Mesodermal cell (in vitro differentiated cells): ENCODE results near the gene ZGPAT.

Source experiments
- H3K27ac ChIP-seq: 2 replicates; pipeline ENCODE4 v1.7.0; 2013; ENCODE audit warnings: mild to moderate bottlenecking, low read depth, low read length, moderate library complexity; ENCODE audit not compliant: severe bottlenecking
- H3K36me3 ChIP-seq: 2 replicates; pipeline ENCODE4 v1.7.1; 2013; ENCODE audit warnings: mild to moderate bottlenecking, low read length, moderate library complexity; ENCODE audit not compliant: control insufficient read depth, insufficient read depth
- H3K4me1 ChIP-seq: one replicate; pipeline ENCODE4 v1.7.1; 2013; ENCODE audit warnings: mild to moderate bottlenecking, low read length; ENCODE audit not compliant: insufficient read depth, control insufficient read depth, poor library complexity, severe bottlenecking
- H3K4me3 ChIP-seq: 2 replicates; pipeline ENCODE4 v1.7.0; 2013; ENCODE audit warnings: low read length, control low read depth, mild to moderate bottlenecking; ENCODE audit not compliant: insufficient read depth, poor library complexity, severe bottlenecking; ENCODE audit errors: extremely low read depth
- H3K9me3 ChIP-seq: 2 replicates; pipeline ENCODE4 v1.7.1; 2013; ENCODE audit warnings: mild to moderate bottlenecking, low read length, moderate library complexity; ENCODE audit not compliant: control insufficient read depth
- WGBS, 2 experiments: methylation state at CpG; one replicate each; pipeline ENCODE4 v1.1.5; 2013; ENCODE audit warnings: missing lambda C conversion rate in 2 of 2; ENCODE audit not compliant: insufficient coverage in 2 of 2; 5-methylcytosine and 5-hydroxymethylcytosine counted together

The ZGPAT gene

DNA sequence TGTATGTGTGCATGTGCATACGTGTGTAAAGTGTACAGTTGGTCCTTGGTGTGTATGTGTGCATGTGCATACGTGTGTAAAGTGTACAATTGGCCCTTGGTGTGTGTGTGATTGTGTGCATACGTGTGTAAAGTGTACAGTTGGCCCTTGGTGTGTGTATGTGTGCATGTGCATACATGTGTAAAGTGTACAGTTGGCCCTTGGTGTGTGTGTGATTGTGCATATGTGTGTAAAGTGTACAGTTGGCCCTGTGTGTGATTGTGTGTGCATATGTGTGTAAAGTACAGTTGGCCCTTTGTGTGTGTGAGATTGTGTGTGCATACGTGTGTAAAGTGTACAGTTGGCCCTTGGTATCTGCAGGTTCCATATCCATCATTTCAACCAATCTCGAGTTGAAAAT is 23.6 kb downstream of the ZGPAT start:
- H3K4me3 ChIP-seq = no peak overlapping the region
- H3K4me1 ChIP-seq = no peaks in the 10 kb centered on the region
- no peaks in the 10 kb centered on the region for H3K9me3 ChIP-seq
- H3K27ac ChIP-seq = no peak overlapping the region
- peaks cover 67% of the 10 kb centered on the region for H3K36me3 ChIP-seq
- WGBS, 2 experiments = 75 to 92% methylated on average over 2 of the region's 5 CpGs

DNA sequence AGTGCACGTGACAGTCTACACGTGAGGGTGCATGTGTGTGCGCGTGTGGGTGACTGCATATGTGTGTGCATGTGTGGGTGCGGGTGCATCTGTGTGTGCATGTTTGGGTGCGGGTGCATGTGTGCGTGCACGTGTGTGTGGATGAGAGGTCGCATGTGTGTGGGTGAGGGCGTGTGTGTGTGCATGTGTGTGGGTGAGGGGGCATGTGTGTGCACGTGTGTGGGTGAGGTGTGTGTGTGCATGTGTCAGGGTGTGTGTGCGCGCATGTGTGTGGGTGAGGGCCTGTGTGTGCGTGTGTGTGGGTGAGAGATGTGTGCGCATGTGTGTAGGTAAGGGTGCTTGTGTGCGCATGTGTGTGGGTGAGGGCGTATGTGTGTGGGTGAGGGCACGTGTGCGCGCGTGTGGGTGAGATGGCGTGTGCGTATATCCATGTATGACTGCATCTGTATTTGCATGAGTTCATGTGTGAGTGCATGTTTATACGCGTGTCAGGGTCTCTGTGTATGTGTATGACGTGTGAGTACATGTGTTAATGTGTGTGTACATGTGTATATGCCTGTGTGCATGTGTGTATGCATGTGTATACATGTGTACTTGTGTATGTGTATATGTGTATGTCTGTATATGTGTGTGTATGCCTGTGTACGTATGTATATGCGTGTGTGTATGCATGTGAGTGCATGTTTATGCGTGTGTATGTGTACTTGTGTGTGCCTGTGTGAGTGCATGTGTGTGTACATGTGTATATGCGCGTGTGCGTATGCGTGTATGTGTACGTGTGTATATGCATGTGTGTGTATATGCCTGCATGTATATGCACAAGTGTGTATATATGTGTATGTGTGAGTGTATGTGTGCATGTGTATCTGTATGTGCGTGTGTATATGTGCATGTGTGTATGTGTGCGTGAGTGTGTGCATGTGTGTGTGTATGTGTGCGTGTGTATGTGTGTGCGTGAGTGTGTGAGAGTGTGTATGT is 24.6 kb downstream of the ZGPAT start:
- no peaks in the 10 kb centered on the region for H3K4me1 ChIP-seq
- H3K9me3 ChIP-seq = no peaks in the 10 kb centered on the region
- WGBS, 2 experiments = 87 to 89% methylated on average over 35 to 38 of the region's 38 CpGs
- H3K4me3 ChIP-seq = no peak overlapping the region
- peaks cover 63% of the 10 kb centered on the region for H3K36me3 ChIP-seq
- no peak overlapping the region for H3K27ac ChIP-seq

DNA sequence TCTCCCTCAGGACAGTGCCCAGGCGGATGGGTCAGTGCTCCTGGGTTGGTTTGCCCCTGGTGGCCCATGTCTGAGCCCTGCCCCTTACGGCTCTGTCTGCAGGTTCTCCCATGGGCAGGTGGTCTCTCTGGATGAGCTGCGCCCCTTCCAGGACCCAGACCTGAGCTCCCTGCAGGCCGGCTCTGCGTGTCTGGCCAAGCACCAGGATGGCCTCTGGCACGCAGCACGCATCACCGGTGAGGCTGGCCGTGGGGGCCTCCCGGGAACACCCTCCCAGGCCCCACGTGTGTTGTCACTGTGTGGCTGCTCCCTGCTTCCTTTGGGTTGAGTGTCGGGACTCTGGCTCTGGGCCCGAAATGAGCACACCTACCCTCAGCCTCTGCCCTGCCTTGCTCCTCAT is 25.3 kb downstream of the ZGPAT start:
- 94 to 98% methylated on average over 12 to 13 of the region's 13 CpGs for WGBS, 2 experiments
- Histone ChIP-seq H3K4me1 (peaks cover 2% of the 10 kb centered on the region), H3K27ac (no peak overlapping the region), H3K9me3 (no peaks in the 10 kb centered on the region), H3K4me3 (no peak overlapping the region), H3K36me3 (peaks cover 63% of the 10 kb centered on the region)

DNA sequence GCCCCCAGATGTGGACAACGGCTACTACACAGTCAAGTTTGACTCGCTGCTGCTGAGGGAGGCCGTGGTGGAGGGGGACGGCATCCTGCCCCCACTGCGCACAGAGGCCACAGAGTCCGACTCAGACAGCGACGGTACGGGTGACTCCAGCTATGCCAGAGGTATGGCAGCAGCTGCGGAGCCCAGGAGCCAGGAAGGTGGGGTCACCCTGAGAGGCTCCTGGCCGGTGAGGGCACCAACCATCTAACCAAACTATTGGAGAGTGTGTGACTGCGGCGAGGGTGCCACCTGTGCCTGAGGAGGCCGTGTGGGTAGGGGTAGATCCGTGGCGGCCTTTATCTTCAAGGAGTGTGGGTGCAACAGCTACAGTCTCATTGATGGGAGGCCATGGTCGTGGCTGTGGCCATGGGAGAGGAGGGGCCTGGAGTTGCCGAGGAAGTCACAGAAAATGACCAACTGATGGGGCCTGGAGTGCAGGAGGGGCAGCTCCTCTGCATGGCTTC is 25.8 kb downstream of the ZGPAT start:
- peaks cover 59% of the 10 kb centered on the region for H3K36me3 ChIP-seq
- peaks cover 7% of the 10 kb centered on the region for H3K4me1 ChIP-seq
- no peak overlapping the region for H3K27ac ChIP-seq
- no peak overlapping the region for H3K4me3 ChIP-seq
- no peaks in the 10 kb centered on the region for H3K9me3 ChIP-seq
- 96 to 98% methylated on average over 16 to 18 of the region's 18 CpGs for WGBS, 2 experiments

DNA sequence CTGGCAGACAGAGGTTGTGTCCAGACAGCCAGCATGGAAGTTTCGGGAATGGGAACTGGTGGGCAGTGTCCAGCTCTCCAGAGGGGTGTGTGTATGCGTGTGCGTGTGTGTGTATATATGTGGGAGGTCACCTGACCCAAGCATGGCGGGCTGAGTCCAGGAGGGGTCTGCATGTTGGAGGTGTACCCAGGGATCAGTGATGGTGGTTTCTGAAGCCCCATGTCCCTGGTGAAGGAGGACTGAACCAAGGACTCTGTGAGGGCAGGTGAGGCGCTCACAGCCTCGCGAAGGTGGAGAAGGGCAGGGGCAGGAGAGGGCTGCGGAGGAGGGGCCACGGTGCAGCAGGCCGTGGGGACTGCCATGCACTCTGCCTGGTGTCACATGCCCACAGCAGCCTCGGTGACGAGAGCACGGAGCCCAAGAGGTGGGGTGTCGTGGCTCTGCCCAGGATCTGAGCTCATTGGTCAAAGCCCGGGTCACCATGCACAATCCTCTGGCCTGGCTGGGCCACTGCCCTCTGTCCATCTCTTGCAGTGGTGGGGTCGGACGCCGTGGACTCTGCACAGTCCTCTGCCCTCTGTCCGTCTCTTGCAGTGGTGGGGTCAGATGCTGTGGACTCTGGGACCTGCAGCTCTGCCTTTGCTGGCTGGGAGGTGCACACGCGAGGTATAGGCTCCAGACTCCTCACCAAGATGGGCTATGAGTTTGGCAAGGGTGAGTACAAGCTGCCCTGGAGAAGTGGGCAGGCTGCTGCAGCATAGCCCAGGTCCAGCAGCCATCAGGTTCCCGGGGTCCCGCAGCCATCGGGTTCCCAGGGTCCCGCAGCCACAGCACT is 26.5 kb downstream of the ZGPAT start:
- Histone ChIP-seq H3K27ac (no peak overlapping the region), H3K36me3 (peaks cover 55% of the 10 kb centered on the region), H3K4me1 (peaks cover 8% of the 10 kb centered on the region), H3K9me3 (no peaks in the 10 kb centered on the region), H3K4me3 (no peak overlapping the region)
- WGBS, 2 experiments = 94 to 96% methylated on average over 24 to 25 of the region's 25 CpGs

DNA sequence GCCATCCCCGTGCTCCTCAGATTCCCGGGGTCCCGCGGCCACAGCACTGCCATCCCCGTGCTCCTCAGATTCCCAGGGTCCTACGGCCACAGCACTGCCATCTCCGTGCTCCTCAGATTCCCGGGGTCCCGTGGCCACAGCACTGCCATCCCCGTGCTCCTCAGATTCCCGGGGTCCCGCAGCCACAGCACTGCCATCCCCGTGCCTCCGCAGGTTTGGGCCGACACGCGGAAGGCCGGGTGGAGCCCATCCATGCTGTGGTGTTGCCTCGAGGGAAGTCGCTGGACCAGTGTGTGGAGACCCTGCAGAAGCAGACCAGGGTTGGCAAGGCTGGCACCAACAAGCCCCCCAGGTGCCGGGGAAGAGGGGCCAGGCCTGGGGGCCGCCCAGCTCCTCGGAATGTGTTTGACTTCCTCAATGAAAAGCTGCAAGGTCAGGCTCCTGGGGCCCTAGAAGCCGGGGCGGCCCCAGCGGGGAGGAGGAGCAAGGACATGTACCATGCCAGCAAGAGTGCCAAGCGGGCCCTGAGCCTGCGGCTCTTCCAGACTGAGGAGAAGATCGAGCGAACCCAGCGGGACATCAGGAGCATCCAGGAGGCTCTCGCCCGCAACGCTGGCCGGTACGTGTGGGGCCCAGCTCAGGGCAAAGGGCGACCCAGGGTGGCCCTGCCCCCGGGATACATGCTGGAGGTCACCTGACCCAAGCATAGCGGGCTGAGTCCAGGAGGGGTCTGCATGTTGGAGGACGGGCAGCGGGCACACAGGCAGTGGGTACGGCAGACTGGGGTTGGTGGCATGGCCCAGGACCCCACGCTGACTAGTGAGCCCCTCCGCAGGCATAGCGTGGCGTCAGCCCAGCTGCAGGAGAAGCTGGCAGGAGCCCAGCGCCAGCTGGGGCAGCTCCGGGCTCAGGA is 27.4 kb downstream of the ZGPAT start:
- WGBS, 2 experiments = 96 to 97% methylated on average over 47 to 48 of the region's 48 CpGs
- Histone ChIP-seq H3K36me3 (peaks cover 48% of the 10 kb centered on the region), H3K4me3 (no peak overlapping the region)

DNA sequence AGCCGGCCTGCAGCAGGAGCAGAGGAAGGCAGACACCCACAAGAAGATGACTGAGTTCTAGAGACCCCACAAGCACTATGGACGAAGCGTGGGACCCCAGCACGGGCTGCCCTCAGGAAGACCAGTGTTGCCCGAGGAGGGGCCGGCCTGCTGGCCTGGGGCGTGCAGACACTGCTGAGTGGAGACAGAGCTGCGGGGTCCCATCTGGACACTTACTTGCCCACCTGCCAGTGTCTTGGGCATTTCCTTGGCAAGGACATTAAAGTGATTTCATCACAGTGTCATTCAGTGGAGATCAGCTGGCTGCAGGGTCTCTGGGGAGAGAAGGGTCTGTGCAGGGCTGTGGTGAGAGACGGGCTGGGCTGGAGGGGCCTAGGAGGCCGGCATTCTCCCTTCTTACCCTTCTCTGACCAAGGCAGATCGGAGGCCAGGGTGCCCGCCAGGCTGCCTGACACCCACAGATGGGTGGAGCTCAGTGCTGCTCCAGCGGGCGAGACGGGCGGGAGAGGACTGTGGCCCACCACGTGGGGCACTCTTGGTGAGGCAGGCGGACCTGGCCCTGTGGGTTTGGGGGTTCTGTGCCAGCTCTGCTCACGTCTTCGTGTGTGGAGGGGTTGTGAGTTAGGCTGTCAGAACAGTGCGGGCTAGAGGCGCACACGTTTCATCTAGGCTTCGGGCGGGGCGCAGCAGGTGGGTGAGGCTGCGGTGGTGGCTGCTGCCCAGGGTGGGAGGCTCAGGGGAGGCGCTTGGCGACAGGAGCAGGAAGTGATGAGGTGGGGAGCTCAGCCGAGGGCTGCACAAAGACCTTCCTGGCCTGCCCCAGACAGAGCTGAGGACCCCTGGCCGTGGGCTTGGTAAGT is 28.2 kb downstream of the ZGPAT start, which contains the start of gene LIME1:
Gene LIME1, plus strand, starts transcription at position 806 of the 860 bp plus-strand sequence. CDS start 886 bp downstream, outside the sequence.
- Histone ChIP-seq H3K9me3 (no peaks in the 10 kb centered on the region), H3K36me3 (peaks cover 45% of the 10 kb centered on the region), H3K4me3 (no peak within 1 kb of the TSS), H3K4me1 (peaks cover 11% of the 10 kb centered on the region), H3K27ac (no peak within 1 kb of the TSS)
- WGBS, 2 experiments = 95% methylated on average over 28 of the region's 31 CpGs

More for the DNA sequence above, 27.4 kb downstream of the ZGPAT start:
- no peak overlapping the region for H3K27ac ChIP-seq
- peaks cover 8% of the 10 kb centered on the region for H3K4me1 ChIP-seq
- no peaks in the 10 kb centered on the region for H3K9me3 ChIP-seq

DNA sequence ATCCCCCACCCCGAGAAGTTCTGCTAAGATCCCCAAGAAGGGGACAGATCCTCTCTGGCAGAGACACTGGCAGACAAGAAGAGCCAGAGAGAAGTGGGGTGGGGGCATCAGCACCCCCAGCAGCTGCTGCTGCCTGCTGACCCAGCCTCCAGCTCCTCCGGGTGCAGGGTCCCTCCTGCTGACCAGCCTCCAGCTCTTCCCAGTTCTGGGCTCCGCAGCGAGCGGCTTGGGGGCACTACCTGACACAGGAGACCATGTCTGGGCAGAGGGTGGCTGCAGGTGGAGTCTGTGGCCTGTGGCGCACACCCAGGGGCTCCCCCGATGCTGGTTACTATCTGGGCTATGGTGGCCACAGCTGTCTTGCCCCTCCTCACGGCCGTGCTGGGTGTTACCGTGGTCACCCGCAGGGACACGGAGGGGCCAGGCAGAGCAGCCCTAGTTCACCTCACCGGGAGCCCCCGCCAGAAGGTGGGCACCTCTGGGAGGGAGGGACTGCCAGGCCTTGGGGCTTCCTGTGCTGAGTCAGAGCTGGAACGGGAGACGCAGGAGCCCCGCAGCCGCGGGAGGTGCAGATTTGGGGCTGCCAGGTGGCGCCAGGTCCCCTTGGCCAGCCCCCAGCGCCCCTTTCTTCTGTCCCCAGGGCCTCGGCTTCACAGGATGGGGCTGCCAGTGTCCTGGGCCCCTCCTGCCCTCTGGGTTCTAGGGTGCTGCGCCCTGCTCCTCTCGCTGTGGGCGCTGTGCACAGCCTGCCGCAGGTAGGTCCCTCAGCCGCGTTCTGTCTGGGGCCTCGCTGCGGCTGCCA is 29.3 kb downstream of the ZGPAT start:
- WGBS, 2 experiments = 54 to 64% methylated on average over 27 to 30 of the region's 30 CpGs
- Histone ChIP-seq H3K36me3 (peaks cover 46% of the 10 kb centered on the region), H3K4me1 (peaks cover 18% of the 10 kb centered on the region), H3K4me3 (no peak overlapping the region), H3K27ac (no peak overlapping the region), H3K9me3 (no peaks in the 10 kb centered on the region)

DNA sequence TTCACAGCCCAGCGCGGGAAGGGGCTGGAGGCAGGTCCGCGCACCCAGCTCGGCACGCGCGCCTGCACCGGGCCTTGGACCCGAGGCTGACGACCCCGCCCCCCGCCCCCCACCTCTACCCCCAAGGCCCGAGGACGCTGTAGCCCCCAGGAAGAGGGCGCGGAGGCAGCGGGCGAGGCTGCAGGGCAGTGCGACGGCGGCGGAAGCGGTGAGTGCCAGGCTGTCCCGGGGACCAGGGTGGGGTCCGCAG is 29.8 kb downstream of the ZGPAT start:
- no peak overlapping the region for H3K27ac ChIP-seq
- peaks cover 18% of the 10 kb centered on the region for H3K4me1 ChIP-seq
- H3K4me3 ChIP-seq = no peak overlapping the region
- 27 to 45% methylated on average over 12 to 14 of the region's 26 CpGs for WGBS, 2 experiments
- no peaks in the 10 kb centered on the region for H3K9me3 ChIP-seq
- H3K36me3 ChIP-seq = peaks cover 50% of the 10 kb centered on the region
